GM19043 (cell line): ENCODE data around the gene ATP8B3.
"Not testable (repeated sequence)": the region's sequence is repeated elsewhere in the genome, so short reads cannot be mapped to it uniquely, and the experiment has no call there.

Experiments used
- ATAC-seq: cut with Tn5 transposase; IDR thresholded peaks from one replicate; pipeline ENCODE4 v1.9.1; 2021; ENCODE audit warnings: low read depth; ENCODE audit not compliant: unreplicated experiment

ATP8B3 gene

GRCh38 chr19:1774989-1775772 is 36.9 kb downstream of the ATP8B3 start:
- ATAC-seq, result no peak

- ATAC-seq, result no peak
Observed at GRCh38 chr19:1773184-1773583, 38.9 kb downstream of the ATP8B3 start.

DNA sequence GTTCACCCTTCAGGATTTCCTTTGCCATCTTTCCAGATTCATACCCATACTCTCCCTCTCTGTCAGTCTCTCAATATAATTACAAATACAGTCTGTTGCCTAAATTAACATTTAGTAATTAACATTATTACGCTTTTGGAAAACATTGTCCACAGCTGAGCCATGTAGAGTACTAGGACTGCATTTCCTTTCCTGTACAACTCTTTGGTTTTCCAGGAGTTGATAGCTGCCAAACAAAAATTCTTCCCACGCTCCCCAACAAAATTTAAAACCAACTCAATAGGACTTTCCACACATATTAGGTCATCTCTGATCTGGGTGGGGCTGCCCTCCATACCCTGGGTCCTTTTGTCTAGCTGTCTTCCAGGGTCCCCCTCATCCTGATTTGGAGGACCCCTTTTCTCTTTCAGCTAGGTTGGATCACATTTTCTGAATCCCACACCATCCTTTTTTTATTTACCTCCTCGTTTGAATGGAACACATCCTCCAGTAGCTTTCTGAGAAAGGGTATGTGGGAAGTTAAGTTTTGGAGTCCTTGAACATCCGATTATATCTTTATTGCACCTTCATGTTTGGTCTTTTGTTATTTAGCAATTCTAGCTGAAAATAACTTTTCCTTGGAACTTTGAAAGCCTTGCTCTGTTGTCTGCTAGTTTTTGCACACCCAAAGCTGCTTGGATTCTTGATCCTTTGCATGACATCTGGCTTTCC is 41.1 kb downstream of the ATP8B3 start:
- no peak for ATAC-seq

DNA sequence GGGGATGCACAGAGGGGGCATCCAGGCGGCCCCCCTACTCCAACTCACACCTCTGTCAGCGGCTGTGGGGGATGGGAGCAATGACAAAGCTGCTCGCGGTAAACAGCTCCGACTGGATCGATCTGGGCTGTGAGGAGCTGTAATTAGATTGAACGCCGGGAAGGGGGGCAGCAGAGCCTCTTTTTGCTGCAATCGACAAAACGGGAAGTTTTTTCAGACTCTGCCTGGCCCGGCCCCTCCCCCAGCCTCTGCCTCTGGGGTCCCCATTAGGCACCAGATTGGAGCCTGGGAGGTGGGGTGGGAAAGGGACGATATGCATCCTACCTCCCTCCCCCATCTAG is 42.5 kb downstream of the ATP8B3 start:
- ATAC-seq, result no peak

DNA sequence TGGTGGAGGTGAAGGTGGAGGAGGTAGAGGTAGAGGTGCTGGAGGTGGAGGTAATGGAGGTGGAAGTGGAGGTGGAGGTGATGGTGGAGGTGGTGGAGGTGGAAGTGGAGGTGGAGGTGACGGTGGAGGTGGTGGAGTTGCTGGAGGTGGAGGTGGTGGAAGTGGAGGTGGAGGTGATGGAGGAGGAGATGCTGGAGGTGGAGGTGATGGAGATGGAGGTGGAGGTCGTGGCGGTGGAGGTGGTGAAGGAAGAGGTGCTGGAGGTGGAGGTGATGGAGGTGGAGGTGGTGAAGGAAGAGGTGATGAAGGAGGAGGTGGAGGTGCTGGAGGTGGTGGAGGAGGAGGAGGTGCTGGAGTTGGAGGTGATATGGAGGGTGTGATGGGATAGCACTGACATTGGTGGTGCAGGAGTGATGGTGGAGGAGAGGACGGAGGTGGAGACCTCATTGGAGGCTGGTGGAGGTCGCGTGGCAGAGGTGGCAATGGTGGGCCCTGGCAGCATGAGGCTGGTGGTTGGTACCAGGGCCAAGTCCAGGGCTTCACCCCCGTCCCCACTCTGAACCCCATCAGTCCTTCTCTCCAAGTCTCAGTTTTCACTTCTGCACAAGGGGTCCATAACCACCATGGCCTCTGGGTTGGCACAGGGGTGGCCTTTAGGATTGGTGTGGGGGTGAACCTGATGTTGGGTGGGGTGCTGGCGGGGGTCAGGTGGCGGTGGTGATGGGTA is 43.0 kb downstream of the ATP8B3 start:
- no peak for ATAC-seq

GRCh38 chr19:1768248-1768647 is 43.8 kb downstream of the ATP8B3 start:
- no peak for ATAC-seq

DNA sequence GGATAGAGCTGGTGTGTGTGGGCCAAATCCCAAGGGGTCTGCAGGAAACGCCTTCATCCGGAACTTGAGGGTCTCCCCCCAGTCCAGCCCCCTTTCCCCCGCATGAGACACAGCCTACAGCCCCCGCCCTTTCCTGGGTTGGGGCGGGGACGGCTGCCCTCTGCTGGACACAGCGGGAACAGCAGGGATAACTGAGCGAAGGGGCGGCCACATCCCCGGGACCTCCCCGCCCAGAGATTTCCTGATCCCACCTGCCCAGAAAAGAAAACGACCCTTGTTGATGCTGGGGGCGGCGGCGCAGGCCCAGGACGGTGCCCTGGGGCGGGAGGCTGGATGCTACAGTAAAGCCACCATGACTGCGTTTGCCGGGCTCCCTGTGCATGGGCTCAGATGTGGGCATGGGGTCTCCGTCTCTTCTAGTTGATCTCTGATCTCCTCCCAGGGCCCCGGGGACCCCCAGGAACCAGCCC is 44.6 kb downstream of the ATP8B3 start:
- no peak for ATAC-seq

DNA sequence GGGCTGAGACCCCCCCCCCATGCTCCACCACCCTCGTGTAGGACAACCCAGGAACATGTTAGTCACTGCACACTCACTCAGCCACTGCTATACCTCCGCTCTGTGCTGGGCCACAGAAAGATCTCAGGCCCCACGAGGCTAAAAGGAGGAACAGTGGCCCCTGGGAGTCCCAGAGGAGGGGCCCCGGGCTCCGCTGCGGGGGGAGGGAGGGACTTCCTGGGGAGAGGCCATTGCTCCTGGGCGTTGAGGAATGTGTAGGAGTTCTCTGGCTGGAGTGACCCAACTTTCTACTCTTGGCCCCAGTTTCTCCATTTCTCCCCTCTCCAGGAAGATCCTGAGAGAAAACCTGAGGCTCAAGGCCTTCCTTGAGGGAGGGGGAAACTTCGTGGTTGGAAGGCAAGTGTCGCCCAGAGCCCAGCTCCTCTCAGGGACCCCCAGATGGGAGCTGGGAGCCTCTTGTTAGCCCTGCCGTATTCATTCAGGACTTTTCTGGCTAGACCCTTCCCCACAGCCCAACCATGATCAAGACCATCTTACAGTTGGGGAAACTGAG is 45.2 kb downstream of the ATP8B3 start:
- no peak for ATAC-seq

GRCh38 chr19:1765904-1766799 is 45.9 kb downstream of the ATP8B3 start:
- ATAC-seq, result no peak

DNA sequence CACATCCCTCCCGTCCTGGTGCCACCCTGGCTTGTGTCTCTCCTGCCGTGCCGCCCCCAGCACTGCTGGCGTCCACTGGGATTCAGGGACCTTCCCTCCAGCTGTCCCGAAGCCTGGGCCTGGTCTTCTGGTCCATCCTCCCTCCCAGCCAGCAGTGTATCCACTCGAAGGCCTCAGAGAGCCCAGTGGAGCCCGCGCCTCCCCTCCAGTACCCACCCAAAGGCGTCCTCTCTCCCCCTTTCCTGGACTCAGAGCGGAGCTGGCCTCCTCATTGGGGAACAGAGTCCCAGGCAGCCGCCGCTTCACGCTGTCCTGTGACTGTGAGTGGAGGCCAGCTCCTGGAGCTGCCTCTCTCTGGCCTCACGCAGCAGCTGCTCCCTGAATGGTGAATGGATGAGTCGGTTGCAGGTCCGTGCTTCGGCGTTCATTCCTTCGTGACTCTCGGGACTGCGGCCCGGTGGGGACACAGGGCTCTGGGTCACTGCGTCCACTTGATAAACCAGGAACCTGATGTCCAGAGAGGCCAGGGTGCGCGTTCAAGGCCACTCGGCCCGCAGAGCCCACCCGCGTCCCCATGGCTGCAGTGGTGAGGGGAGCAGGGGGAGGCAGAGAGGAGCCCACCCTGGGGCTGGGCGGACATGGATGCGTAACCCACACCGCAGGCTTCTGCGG is 46.7 kb downstream of the ATP8B3 start:
- ATAC-seq, result no peak

GRCh38 chr19:1764729-1765128 is 47.3 kb downstream of the ATP8B3 start:
- ATAC-seq, result no peak

GRCh38 chr19:1763648-1764639 is 48.1 kb downstream of the ATP8B3 start:
- ATAC-seq, result no peak

GRCh38 chr19:1762243-1763117 is 49.6 kb downstream of the ATP8B3 start:
- no peak for ATAC-seq

DNA sequence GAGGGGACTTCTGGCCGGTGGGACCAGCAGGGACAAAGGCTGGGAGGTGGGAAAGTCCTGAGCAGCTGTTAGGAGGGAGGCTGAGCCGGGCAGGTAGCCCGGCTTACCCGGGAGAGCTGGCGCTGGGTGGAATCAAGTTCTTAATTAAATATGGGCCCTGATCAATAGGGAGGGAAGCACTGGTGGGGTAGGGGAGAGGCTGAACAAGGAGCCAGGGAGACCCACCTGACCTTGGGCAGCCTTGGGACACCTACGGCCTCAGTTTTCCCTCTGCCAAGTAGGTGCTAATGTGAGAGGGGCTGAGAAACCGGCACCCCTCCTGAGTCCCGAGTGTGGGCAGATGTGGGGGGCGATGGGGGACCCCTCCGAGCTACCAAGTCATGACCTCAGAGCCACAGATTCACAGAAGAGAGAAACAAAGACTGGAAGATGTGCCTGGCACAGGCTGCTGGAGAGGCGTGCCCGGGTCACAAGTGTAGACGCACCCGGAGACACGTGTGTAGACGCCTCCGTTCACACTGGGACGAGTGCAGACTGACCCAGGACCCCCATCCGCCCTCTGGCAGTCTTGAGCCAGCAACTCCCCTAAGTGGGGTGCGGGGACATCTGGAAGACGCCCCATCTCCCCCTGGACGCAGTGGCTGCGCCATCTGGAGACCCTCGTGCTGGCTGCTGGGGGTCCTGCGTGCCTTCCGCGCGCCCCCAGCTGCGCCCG is 50.4 kb downstream of the ATP8B3 start:
- no peak for ATAC-seq

DNA sequence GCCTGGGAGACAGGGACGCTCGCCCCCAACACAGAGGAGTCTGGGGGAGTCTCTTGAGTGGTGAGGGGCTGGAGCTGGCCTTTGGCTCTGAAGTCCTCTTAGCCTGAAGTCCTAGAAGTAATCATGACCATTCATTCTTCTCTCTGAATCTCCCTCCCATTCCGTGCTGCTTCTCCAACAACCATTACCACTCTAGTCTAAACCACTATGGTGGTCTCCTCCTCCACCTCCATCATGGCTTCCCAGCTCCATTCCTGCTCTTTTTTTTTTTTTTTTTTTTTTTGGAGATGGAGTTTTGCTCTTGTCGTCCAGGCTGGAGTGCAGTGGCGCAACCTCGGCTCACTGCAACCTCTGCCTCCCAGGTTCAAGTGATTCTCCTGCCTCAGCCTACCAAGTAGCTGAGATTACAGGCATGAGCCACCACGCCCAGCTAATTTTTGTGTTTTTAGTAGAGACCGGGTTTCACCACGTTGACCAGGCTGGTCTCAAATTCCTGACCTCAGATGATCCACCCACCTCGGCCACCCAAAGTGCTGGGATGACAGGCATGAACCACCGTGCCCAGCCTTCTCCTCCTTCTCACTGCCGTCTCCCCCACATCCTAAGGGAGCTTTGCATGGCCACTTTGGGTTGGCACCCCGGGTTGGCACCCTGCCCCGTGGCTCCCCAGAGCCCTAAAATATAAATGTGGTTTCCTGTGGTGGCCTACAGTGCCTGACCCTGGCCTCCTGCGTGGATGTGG is 51.1 kb downstream of the ATP8B3 start:
- not testable (repeated sequence) for ATAC-seq

DNA sequence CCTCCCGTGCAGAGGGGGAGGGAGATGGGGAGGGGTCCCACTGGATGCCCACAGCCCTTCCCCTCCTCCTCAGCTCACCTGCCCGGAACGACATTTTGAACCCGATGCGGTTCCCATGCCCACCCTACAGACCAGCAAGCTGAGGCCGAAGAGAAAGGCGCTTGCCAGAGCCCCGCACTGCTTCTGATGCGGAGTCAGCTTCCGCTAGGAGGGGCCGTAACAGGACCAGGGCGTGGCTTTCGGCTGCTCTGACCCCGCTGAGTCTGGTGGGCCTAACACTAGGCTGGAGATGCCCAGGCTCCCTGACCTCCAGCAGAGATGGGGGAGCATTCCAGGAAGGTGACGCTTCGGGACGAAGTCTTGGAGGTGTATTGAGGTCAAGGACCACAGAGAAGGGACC is 52.1 kb downstream of the ATP8B3 start:
- ATAC-seq, result no peak
